Neural progenitor cell (in vitro differentiated cells): ENCODE data around the gene ANAPC1. TPM values are rescaled to one million over a fixed set of nuclear protein-coding genes. Genes with fewer than 3 reads are reported as not detected.
A peak's percentile ranks its signal among the peaks of the same experiment; 100 is the strongest.
"Not testable (repeated sequence)": the region's sequence is repeated elsewhere in the genome, so short reads cannot be mapped to it uniquely, and the experiment has no call there.

Experiments used
- DNase-seq: peaks from one replicate; pipeline ENCODE4 v3.0.0-alpha.2; 2016; ENCODE audit warnings: low spot score
- H2AFZ ChIP-seq: fragments of 200-600 bp; sonication (generic); replicated peaks from 2 replicates; pipeline ENCODE4 v1.6.1; 2016; ENCODE audit warnings: antibody characterized with exemption
- H3F3A ChIP-seq: fragments of 200-600 bp; sonication (generic); 2 replicates; pipeline ENCODE4 v1.6.1; 2016; ENCODE audit warnings: antibody characterized with exemption, low read depth
- H3K27ac ChIP-seq: fragments of 200-600 bp; sonication (generic); 2 replicates; pipeline ENCODE4 v1.5.1; 2016; ENCODE audit warnings: mild to moderate bottlenecking
- H3K27me3 ChIP-seq: fragments of 200-600 bp; sonication (generic); 2 replicates; pipeline ENCODE4 v1.6.1; 2016; ENCODE audit warnings: mild to moderate bottlenecking, moderate library complexity
- H3K36me3 ChIP-seq: fragments of 200-600 bp; sonication (generic); 2 replicates; pipeline ENCODE4 v1.5.1; 2016
- H3K4me1 ChIP-seq: fragments of 200-600 bp; sonication (generic); 2 replicates; pipeline ENCODE4 v1.6.1; 2016; ENCODE audit warnings: mixed run types
- H3K4me2 ChIP-seq: fragments of 200-600 bp; sonication (generic); 2 replicates; pipeline ENCODE4 v1.6.1; 2016
- H3K4me3 ChIP-seq: fragments of 200-600 bp; sonication (generic); 2 replicates; pipeline ENCODE4 v1.5.1; 2016
- H3K79me2 ChIP-seq: fragments of 200-600 bp; sonication (generic); 2 replicates; pipeline ENCODE4 v1.6.1; 2016; ENCODE audit warnings: low read depth
- H3K9ac ChIP-seq: fragments of 200-600 bp; sonication (generic); 2 replicates; pipeline ENCODE4 v1.6.1; 2016
- H3K9me3 ChIP-seq: fragments of 200-600 bp; sonication (generic); 2 replicates; pipeline ENCODE4 v1.5.1; 2016; ENCODE audit warnings: low read depth
- H4K20me1 ChIP-seq: fragments of 200-600 bp; sonication (generic); 2 replicates; pipeline ENCODE4 v1.6.1; 2016; ENCODE audit warnings: low read depth
- H3K27ac Mint-ChIP-seq: 3 replicates; pipeline ENCODE4 v1.8.0; 2021; ENCODE audit warnings: mixed read lengths
- H3K27me3 Mint-ChIP-seq: 2 replicates; pipeline ENCODE4 v1.8.0; 2022; ENCODE audit warnings: low read depth, mild to moderate bottlenecking, inconsistent platforms, moderate library complexity, mixed read lengths; ENCODE audit not compliant: insufficient read depth
- H3K36me3 Mint-ChIP-seq: 3 replicates; pipeline ENCODE4 v1.8.0; 2021; ENCODE audit warnings: mixed read lengths
- H3K4me1 Mint-ChIP-seq: 3 replicates; pipeline ENCODE4 v1.8.0; 2021; ENCODE audit warnings: mixed read lengths
- H3K4me3 Mint-ChIP-seq: 3 replicates; pipeline ENCODE4 v1.8.0; 2021; ENCODE audit warnings: mild to moderate bottlenecking, moderate library complexity, mixed read lengths
- H3K9me3 Mint-ChIP-seq: 3 replicates; pipeline ENCODE4 v1.8.0; 2020; ENCODE audit warnings: mixed read lengths
- total RNA-seq: library from RNA; depleted of rRNA; stranded (reverse); fragments of >200 nt; gene quantifications from 2 replicates; pipeline ENCODE4 v1.2.3, GENCODE V29; 2015; ENCODE audit warnings: low replicate concordance
- TF ChIP-seq, protein P1 (sequence below): fragments of 200-600 bp; sonication (generic); IDR thresholded peaks from 2 replicates; pipeline ENCODE4 v1.5.1; 2017; ENCODE audit warnings: antibody characterized with exemption, mild to moderate bottlenecking

Gene ANAPC1
- total RNA-seq, 1 donor from 2014 or later, result 50.9 TPM

DNA sequence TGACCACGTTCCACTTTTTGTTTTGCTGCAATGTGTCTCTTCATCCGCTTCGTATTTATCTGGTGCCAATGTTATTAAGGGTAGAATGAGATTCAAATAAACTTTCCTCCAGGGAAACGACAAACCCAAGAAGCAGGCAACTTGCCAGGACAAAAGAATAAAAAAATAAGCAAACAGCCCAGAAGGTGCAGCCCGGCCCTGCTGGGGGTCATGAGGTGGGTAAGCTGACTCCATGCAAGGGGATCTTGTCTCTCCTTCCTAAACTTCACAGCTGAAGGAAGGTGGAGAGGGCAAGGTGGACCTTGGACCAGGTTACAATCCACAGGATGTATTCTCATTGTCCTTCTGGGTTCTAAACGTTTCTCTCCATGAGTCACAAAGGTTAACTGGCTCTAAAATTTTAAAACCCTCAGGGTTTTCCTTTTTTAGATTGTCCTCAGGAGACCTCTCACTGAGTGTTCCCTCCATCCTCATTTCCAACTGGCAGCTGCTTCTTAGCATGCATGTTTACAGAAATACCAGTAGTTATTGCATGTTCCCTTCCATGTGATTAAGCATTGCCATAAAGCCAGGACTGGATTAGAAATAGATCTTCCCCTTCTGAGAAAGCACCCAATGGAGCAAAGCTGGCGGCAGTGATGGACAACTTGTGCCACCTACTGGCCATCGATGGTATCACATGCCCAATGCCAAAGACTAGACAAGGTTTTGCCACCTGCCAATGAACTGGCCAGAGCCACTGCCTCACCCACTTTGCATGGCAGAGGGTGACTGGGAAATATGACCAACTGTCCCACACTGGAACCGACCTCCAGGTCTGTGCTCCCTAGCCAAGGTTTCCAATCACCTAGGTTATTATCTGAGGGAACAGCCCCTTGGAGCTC, 147.9 kb downstream of the ANAPC1 start:
- not testable (repeated sequence) for H3K36me3 Mint-ChIP-seq, H3K79me2 ChIP-seq, H3K4me3 Mint-ChIP-seq, H3K27me3 Mint-ChIP-seq, H3K4me1 Mint-ChIP-seq, H3F3A ChIP-seq, H3K27ac ChIP-seq, H3K27ac Mint-ChIP-seq, H3K4me1 ChIP-seq, H4K20me1 ChIP-seq, H3K36me3 ChIP-seq, H3K4me2 ChIP-seq, H3K27me3 ChIP-seq, H3K9ac ChIP-seq, H3K4me3 ChIP-seq, H3K9me3 ChIP-seq, H2AFZ ChIP-seq, H3K9me3 Mint-ChIP-seq
- TF ChIP-seq, protein P1, sequence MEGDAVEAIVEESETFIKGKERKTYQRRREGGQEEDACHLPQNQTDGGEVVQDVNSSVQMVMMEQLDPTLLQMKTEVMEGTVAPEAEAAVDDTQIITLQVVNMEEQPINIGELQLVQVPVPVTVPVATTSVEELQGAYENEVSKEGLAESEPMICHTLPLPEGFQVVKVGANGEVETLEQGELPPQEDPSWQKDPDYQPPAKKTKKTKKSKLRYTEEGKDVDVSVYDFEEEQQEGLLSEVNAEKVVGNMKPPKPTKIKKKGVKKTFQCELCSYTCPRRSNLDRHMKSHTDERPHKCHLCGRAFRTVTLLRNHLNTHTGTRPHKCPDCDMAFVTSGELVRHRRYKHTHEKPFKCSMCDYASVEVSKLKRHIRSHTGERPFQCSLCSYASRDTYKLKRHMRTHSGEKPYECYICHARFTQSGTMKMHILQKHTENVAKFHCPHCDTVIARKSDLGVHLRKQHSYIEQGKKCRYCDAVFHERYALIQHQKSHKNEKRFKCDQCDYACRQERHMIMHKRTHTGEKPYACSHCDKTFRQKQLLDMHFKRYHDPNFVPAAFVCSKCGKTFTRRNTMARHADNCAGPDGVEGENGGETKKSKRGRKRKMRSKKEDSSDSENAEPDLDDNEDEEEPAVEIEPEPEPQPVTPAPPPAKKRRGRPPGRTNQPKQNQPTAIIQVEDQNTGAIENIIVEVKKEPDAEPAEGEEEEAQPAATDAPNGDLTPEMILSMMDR, result peak; percentile 50
- peak; percentile 1 for DNase-seq

DNA sequence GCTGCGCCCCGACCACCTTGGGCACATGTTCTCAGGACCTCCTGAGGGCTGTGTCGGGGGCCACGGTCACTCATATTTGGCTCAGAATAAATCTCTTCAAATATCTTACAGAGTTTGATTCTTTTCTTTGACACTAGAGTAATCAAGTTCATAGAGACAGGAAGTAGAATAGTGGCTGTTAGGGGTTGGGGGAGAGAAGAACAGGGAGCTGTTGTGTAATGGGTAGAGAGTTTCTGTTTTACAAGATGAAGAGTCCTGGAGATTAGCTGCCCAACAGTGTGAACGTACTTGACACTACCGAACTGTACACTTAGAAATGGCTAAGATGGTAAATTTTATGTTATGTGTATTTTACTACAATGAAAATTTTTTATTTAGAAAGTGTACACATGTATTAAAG, 148.6 kb downstream of the ANAPC1 start:
- H3K4me1 Mint-ChIP-seq, H3K79me2 ChIP-seq, H3K27ac Mint-ChIP-seq, H3K27ac ChIP-seq, H3K4me1 ChIP-seq, H2AFZ ChIP-seq, H3F3A ChIP-seq, H3K9me3 ChIP-seq, H3K27me3 ChIP-seq, H4K20me1 ChIP-seq, H3K36me3 Mint-ChIP-seq, H3K4me3 ChIP-seq, H3K9ac ChIP-seq, H3K9me3 Mint-ChIP-seq, H3K4me2 ChIP-seq, H3K36me3 ChIP-seq, H3K27me3 Mint-ChIP-seq, DNase-seq, H3K4me3 Mint-ChIP-seq: not testable (repeated sequence)

DNA sequence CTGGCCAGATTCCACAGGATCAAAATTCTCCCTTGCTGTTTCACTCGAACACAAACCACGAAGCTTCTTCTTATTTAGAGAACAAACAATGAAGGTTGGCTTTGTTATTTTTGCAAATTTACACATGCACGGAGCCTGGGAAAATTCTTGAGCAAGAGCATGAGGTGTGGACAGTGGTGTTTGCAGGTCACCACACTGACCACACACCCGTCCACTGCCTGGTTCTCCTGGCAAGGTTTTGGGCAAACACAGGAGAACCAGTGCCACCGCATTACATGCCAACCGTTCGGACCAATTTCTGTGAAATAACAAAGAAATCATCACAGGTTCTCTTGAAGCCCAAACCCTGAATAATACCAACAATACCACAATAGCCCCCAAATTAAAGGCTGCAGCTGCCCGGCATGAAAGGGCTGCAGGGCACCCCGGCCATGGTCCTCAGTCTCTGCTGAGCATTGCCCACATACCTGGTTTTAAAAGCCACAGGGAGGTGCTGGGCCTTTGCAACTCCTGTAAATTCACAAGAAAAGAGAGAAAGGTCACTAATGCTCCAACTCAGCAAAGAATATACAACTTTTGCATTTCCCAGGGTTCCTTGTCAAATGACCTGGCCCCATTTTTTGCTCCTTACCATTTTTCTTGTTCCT, 154.1 kb downstream of the ANAPC1 start:
- H3K27me3 Mint-ChIP-seq, result not testable (repeated sequence)

DNA sequence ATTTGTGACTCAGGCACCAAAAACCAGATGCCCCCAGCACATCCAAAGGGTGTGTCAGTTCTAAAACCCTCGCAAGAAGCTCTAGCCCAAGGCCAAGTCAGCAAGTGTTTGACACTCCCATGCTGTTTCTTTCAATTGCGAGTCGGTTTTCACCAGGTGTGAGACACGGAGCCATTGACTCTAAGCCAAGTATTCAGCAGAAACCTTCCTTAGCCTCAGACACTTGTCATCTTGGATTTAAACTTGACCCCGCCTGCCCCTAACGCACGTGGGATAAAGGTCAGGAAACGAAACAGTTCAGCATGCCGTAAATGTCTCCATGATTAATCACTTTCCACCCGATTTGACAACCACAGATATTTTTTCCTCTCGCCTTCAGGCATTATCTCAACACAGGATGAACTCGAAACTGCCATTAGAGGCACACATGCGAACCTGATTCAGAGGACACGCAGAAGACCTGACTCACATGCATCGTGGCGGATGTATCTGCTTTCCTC, 156.3 kb downstream of the ANAPC1 start:
- not testable (repeated sequence) for H4K20me1 ChIP-seq, H3K27ac ChIP-seq, H3K27me3 ChIP-seq, H3K4me1 Mint-ChIP-seq, H3K36me3 Mint-ChIP-seq, H3K4me3 Mint-ChIP-seq, H3K4me1 ChIP-seq, H3K4me2 ChIP-seq, H3K9ac ChIP-seq, H3K27me3 Mint-ChIP-seq, H3F3A ChIP-seq, H3K9me3 ChIP-seq, H3K79me2 ChIP-seq, DNase-seq, H3K36me3 ChIP-seq, H2AFZ ChIP-seq, H3K4me3 ChIP-seq, H3K27ac Mint-ChIP-seq, H3K9me3 Mint-ChIP-seq

More for the DNA sequence above, 154.1 kb downstream of the ANAPC1 start:
- not testable (repeated sequence) for H3F3A ChIP-seq, H3K4me1 ChIP-seq, H3K9me3 Mint-ChIP-seq, H3K79me2 ChIP-seq, DNase-seq, H3K9ac ChIP-seq, H4K20me1 ChIP-seq, H3K4me1 Mint-ChIP-seq, H3K27me3 ChIP-seq, H3K36me3 Mint-ChIP-seq, H3K27ac Mint-ChIP-seq, H2AFZ ChIP-seq, H3K4me2 ChIP-seq, H3K4me3 Mint-ChIP-seq, H3K36me3 ChIP-seq, H3K4me3 ChIP-seq, H3K27ac ChIP-seq, H3K9me3 ChIP-seq

DNA sequence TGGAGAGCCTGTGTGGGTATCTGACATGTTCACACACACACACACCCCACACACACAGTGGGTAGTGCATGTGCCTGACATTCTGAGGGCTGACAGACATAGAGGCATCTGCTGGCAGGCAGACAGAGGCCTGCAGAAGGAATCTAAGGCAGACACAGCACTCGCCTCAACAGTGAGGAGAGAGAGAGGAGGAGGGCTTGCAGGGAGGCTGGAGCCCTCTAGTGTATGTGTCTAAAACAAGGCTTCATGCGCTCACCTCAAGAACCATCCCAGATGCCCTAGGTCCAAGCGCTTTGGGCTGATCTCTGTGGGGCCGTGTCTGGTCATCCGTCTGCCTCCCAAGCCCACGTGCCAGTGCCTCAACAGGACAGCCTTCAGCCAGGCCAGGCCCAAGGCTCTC, 158.3 kb downstream of the ANAPC1 start:
- H3K27ac Mint-ChIP-seq, H3K27me3 Mint-ChIP-seq, H3K4me2 ChIP-seq: not testable (repeated sequence)

DNA sequence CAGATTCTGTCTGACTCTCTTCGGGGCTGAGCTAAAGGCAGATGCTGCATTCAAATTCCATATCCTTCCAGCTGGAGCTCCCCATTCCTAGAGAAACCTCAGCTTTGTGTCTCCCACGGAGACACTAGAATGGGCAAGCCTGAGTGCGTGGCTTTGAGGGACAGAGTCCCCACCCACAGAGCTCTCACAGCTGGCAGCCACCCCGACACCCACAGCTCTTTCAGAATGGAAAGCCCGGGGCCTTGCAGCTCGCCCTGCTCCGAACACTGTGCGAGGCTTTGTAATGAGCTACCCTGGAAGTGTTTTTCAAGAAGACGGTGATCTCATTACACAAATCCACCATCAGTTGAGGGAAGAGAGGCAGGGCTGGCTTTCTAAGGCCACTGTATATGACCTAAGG, 164.4 kb downstream of the ANAPC1 start:
- not testable (repeated sequence) for H3K4me3 Mint-ChIP-seq, H2AFZ ChIP-seq, H3K9ac ChIP-seq, H3K27ac ChIP-seq, H3K27ac Mint-ChIP-seq, H3K9me3 Mint-ChIP-seq, H3K27me3 Mint-ChIP-seq, H3K36me3 Mint-ChIP-seq, H3K4me1 Mint-ChIP-seq, H3K36me3 ChIP-seq, H3K4me2 ChIP-seq, H3K4me3 ChIP-seq, H3K79me2 ChIP-seq, H3K27me3 ChIP-seq, H4K20me1 ChIP-seq, H3K9me3 ChIP-seq
- DNase-seq, result peak; percentile 1
- peaks cover 12% of the 10 kb centered on the region for H3F3A ChIP-seq
- H3K4me1 ChIP-seq, result peaks cover 13% of the 10 kb centered on the region

More for the DNA sequence above, 158.3 kb downstream of the ANAPC1 start:
- H2AFZ ChIP-seq, H3K27me3 ChIP-seq, H3F3A ChIP-seq, H3K4me1 ChIP-seq, H3K4me3 Mint-ChIP-seq, H3K9me3 Mint-ChIP-seq, H3K4me3 ChIP-seq, H3K79me2 ChIP-seq, H3K4me1 Mint-ChIP-seq, H3K36me3 Mint-ChIP-seq, H3K27ac ChIP-seq, H3K36me3 ChIP-seq, H3K9me3 ChIP-seq, H4K20me1 ChIP-seq, H3K9ac ChIP-seq: not testable (repeated sequence)
- peak; percentile 53 for DNase-seq
- TF ChIP-seq, protein P1, result peak; percentile 49
